Neuronal stem cell (in vitro differentiated cells): ENCODE results near the gene LRFN3.
A peak's percentile ranks its signal among the peaks of the same experiment; 100 is the strongest.
"Not testable (repeated sequence)": the region's sequence is repeated elsewhere in the genome, so short reads cannot be mapped to it uniquely, and the experiment has no call there.

Experiments used
- DNase-seq: peaks from one replicate; pipeline ENCODE4 v3.0.0-alpha.2; 2013; ENCODE audit warnings: low spot score
- H2AFZ ChIP-seq: one replicate; pipeline ENCODE4 v1.6.1; 2013; ENCODE audit warnings: mild to moderate bottlenecking, low read length, inconsistent platforms
- H2AK5ac ChIP-seq: 2 replicates; pipeline ENCODE4 v1.6.1; 2013; ENCODE audit warnings: low read depth, mild to moderate bottlenecking, inconsistent platforms, low read length, moderate library complexity, mixed read lengths
- H2BK120ac ChIP-seq: 2 replicates; pipeline ENCODE4 v1.6.1; 2013; ENCODE audit warnings: low read depth, mild to moderate bottlenecking, inconsistent platforms, low read length, moderate library complexity, mixed read lengths
- H2BK12ac ChIP-seq: one replicate; pipeline ENCODE4 v1.6.1; 2013; ENCODE audit warnings: low read length, inconsistent platforms
- H2BK15ac ChIP-seq: 2 replicates; pipeline ENCODE4 v1.6.1; 2013; ENCODE audit warnings: mild to moderate bottlenecking, low read length, inconsistent platforms, mixed read lengths
- H2BK5ac ChIP-seq: one replicate; pipeline ENCODE4 v1.6.1; 2013; ENCODE audit warnings: inconsistent platforms, mild to moderate bottlenecking, low read length, moderate library complexity
- H3K14ac ChIP-seq: one replicate; pipeline ENCODE4 v1.6.1; 2013; ENCODE audit warnings: low read length, inconsistent platforms
- H3K18ac ChIP-seq: 2 replicates; pipeline ENCODE4 v1.6.1; 2013; ENCODE audit warnings: low read length, inconsistent platforms
- H3K23ac ChIP-seq: 2 replicates; pipeline ENCODE4 v1.6.1; 2013; ENCODE audit warnings: low read depth, mild to moderate bottlenecking, mixed read lengths, low read length, inconsistent platforms; ENCODE audit not compliant: poor library complexity
- H3K27ac ChIP-seq: replicated peaks from 3 replicates; pipeline ENCODE4 v1.5.1; 2013; ENCODE audit warnings: low read length, inconsistent platforms
- H3K27me3 ChIP-seq, 3 experiments: 2 replicates each; pipeline ENCODE4 v1.6.1; 2013; ENCODE audit warnings: low read length in 3 of 3, mild to moderate bottlenecking in 2 of 3, inconsistent platforms in 1 of 3, low read depth in 1 of 3, mixed read lengths in 1 of 3, moderate library complexity in 1 of 3; ENCODE audit not compliant: control insufficient read depth in 3 of 3, insufficient read depth in 3 of 3
- H3K36me3 ChIP-seq, 2 donors: replicated peaks in 1 of 2; 2 replicates each; pipeline ENCODE4 v1.6.1; 2013; ENCODE audit warnings: low read length in 2 of 2; ENCODE audit not compliant: control insufficient read depth in 2 of 2, insufficient read depth in 2 of 2
- H3K4ac ChIP-seq: 2 replicates; pipeline ENCODE4 v1.6.1; 2013; ENCODE audit warnings: inconsistent platforms, mild to moderate bottlenecking, low read length, moderate library complexity
- H3K4me1 ChIP-seq, 2 donors: 1 replicate in 1 of 2; 2 replicates in 1 of 2; pipeline ENCODE4 v1.6.1; 2013; ENCODE audit warnings: low read length in 2 of 2, low read depth in 1 of 2; ENCODE audit not compliant: control insufficient read depth in 2 of 2, insufficient read depth in 1 of 2
- H3K4me2 ChIP-seq: one replicate; pipeline ENCODE4 v1.6.1; 2013; ENCODE audit warnings: mild to moderate bottlenecking, low read length, inconsistent platforms; ENCODE audit not compliant: insufficient read depth, poor library complexity, severe bottlenecking
- H3K4me3 ChIP-seq, 2 donors: 2 replicates each; pipeline ENCODE4 v1.5.1; 2013; ENCODE audit warnings: low read length in 2 of 2, mild to moderate bottlenecking in 2 of 2, inconsistent platforms in 1 of 2, moderate library complexity in 1 of 2
- H3K79me1 ChIP-seq: one replicate; pipeline ENCODE4 v1.6.1; 2013; ENCODE audit warnings: low read depth, mild to moderate bottlenecking, inconsistent platforms, low read length, moderate library complexity
- H3K9ac ChIP-seq: one replicate; pipeline ENCODE4 v1.6.1; 2013; ENCODE audit warnings: mild to moderate bottlenecking, low read depth, low read length, inconsistent platforms; ENCODE audit not compliant: poor library complexity
- H3K9me3 ChIP-seq, 2 donors: replicated peaks in 1 of 2; 2 replicates each; pipeline versions ENCODE3 to v1.6.1; 2013; ENCODE audit warnings: low read length in 2 of 2, mild to moderate bottlenecking in 2 of 2, inconsistent platforms in 1 of 2, low read depth in 1 of 2, mixed read lengths in 1 of 2, moderate library complexity in 1 of 2; ENCODE audit not compliant: control insufficient read depth in 2 of 2, insufficient read depth in 1 of 2
- H4K8ac ChIP-seq: one replicate; pipeline ENCODE4 v1.6.1; 2013; ENCODE audit warnings: low read depth, mild to moderate bottlenecking, inconsistent platforms, low read length, moderate library complexity
- H4K91ac ChIP-seq: one replicate; pipeline ENCODE4 v1.6.1; 2013; ENCODE audit warnings: low read length, low read depth, mild to moderate bottlenecking, inconsistent platforms; ENCODE audit not compliant: poor library complexity
- WGBS, 2 donors: extraction: QIAGEN DNeasy Blood & Tissue Kit; methylation state at CpG; one replicate each; pipeline ENCODE4 v1.1.7; 2013; ENCODE audit warnings: missing lambda C conversion rate in 2 of 2, mixed read lengths in 1 of 2; ENCODE audit not compliant: insufficient read length in 2 of 2, insufficient replicate concordance in 1 of 2; ENCODE audit errors: extremely low coverage in 2 of 2; 5-methylcytosine and 5-hydroxymethylcytosine counted together

LRFN3 gene

DNA sequence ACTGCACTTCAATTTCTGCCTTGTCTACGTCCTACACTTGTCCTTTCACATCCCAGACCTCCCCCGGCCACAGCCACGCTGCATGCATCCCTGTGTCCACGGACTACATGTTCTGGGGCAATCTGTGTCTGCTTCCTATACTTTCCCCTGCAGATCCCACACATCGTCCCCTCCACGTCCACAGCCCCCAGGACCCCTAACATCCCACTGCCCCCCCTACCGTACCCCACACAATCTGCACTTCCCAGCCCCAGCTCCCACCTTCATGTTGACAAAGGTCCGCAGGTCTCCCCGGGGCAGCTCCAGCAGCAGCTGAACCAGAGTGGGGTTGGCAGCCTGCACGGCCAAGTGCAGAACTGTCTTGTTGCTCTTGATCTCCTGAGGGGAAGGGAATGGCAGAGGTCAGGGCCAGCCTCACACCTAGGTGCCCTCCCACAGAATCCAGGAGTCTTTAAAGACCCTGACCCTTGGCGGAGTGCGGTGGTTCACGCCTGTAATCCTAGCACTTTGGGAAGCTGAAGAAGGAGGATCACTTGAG lies 46.0 kb upstream of the LRFN3 start:
- WGBS, 2 donors, result no CpG with 5 or more reads among the region's 13 CpGs
- DNase-seq, result no peak
- H3K36me3 ChIP-seq, result peaks cover 12 to 32% of the 10 kb centered on the region in 2 donors

DNA sequence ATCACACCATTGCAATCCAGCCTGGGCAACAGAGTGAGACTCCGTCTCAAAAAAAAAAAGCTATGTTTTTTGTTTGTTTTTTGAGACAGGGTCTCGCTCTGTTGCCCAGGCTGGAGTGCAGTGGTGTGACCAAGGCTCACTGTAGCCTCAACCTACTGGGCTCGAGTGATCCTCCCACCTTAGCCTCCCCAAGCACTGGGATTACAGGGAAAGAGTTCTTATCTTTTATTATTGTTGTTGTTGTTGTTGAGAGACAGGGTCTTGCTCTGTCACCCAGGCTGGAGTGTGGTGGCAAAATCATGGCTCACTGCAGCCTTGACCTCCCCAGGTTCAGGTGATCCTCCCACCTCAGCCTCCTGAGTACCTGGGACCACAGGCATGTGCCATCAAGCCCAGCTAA lies 44.4 kb upstream of the LRFN3 start:
- H2BK15ac ChIP-seq, H4K8ac ChIP-seq: not testable (repeated sequence)

More for the DNA sequence above, 46.0 kb upstream of the LRFN3 start:
- H3K4ac ChIP-seq, result no peak overlapping the region
- H3K9ac ChIP-seq, result no peak overlapping the region
- H3K79me1 ChIP-seq, result no peaks in the 10 kb centered on the region
- no peak overlapping the region for H2AK5ac ChIP-seq
- no peak overlapping the region for H3K14ac ChIP-seq
- H3K27me3 ChIP-seq, result no peaks in the 10 kb centered on the region
- H3K23ac ChIP-seq, result no peak overlapping the region
- no peak overlapping the region for H2BK15ac ChIP-seq
- no peak overlapping the region for H3K18ac ChIP-seq
- H2BK12ac ChIP-seq, result no peak overlapping the region
- H4K91ac ChIP-seq, result no peak overlapping the region
- no peak overlapping the region for H3K4me3 ChIP-seq
- no peaks in the 10 kb centered on the region for H3K4me1 ChIP-seq
- H2BK5ac ChIP-seq, result no peak overlapping the region
- H3K27ac ChIP-seq, result no peak overlapping the region
- H4K8ac ChIP-seq, result no peak overlapping the region
- H2AFZ ChIP-seq, result no peak overlapping the region
- H3K9me3 ChIP-seq, result no peaks in the 10 kb centered on the region
- no peak overlapping the region for H3K4me2 ChIP-seq
- H2BK120ac ChIP-seq, result no peak overlapping the region

DNA sequence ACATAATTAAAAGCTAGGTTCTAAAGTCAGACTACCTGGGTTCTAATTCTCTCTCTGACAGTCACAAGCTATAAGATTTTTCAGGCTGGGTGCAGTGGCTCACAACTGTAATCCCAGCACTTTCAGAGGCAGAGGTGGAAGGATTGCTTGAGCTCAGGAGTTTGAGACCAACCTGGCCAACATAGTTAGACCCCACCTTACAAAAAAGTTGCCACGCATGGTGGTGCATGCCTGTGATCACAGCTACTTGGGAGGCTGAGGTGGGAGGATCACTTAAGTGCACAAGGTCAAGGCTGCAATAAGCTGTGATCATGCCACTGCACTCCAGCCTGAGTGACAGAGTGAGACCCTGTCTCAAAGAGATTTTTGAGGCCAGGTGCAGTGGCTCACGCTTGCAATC lies 41.8 kb upstream of the LRFN3 start:
- no peak for DNase-seq
- H3K27me3 ChIP-seq, result peaks cover 0 to 2% (median 0%) of the 10 kb centered on the region in 3 experiments

More for the DNA sequence above, 44.4 kb upstream of the LRFN3 start:
- not testable (repeated sequence) for H3K9ac ChIP-seq, H2BK5ac ChIP-seq, H3K79me1 ChIP-seq, H3K4me1 ChIP-seq, H2AFZ ChIP-seq, H4K91ac ChIP-seq, H3K18ac ChIP-seq, H2BK12ac ChIP-seq, H3K23ac ChIP-seq, H3K14ac ChIP-seq, H3K4me3 ChIP-seq, H3K9me3 ChIP-seq, H3K27ac ChIP-seq, H3K4me2 ChIP-seq, H2BK120ac ChIP-seq, H3K27me3 ChIP-seq, DNase-seq, H2AK5ac ChIP-seq, H3K4ac ChIP-seq
- WGBS, 2 donors, result no CpG with 5 or more reads among the region's 3 CpGs
- H3K36me3 ChIP-seq, result peaks cover 21 to 45% of the 10 kb centered on the region in 2 donors

DNA sequence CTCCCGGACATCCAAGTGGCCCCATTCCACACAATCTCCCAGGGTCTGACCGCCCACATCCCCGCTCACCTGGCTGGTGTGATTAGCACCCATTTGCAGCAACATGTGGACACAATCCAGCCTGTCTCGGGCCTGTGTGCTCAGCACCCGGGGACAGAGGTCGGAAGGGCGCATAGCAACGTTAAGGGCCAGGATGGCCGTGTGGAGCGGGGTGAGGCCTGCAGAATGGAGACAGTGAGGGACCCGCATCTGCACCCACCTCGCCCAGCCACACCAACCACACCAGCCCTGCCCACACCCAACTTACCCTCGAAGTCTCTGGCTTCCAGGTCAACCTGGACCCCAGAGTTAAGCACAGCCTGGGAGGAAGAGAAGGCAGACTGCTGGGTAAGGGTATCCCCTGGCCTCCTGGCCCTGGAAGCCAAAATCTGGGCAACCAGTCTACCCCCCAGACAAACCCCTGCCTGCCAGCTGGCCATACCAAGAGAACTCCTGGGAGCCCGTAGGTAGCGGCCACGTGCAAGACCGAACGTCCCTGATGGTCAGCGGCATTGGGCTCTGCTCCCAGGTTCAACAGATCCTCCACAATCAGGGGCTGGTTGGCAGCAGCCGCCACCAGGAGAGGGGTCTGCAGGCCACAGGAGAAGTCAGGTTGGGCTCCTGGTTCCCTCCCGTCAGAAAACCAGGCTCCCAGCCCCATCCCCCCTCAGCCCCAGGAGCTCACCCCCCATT lies 40.1 kb upstream of the LRFN3 start:
- H3K36me3 ChIP-seq, result peaks cover 15 to 33% of the 10 kb centered on the region in 2 donors

More for the DNA sequence above, 41.8 kb upstream of the LRFN3 start:
- H3K4me1 ChIP-seq, result peaks cover 0 to 3% of the 10 kb centered on the region in 2 donors
- no peak overlapping the region for H3K14ac ChIP-seq
- H4K8ac ChIP-seq, result no peak overlapping the region
- no peak overlapping the region for H3K4me2 ChIP-seq
- H4K91ac ChIP-seq, result no peak overlapping the region
- no CpG with 5 or more reads among the region's 2 CpGs for WGBS, 2 donors
- peaks cover 5% of the 10 kb centered on the region for H3K79me1 ChIP-seq
- no peaks in the 10 kb centered on the region for H3K9me3 ChIP-seq
- no peak overlapping the region for H2BK12ac ChIP-seq
- H2BK120ac ChIP-seq, result no peak overlapping the region
- no peak overlapping the region for H3K4ac ChIP-seq
- H2BK15ac ChIP-seq, result no peak overlapping the region
- H2BK5ac ChIP-seq, result no peak overlapping the region
- no peak overlapping the region for H3K23ac ChIP-seq
- peaks cover 22 to 42% of the 10 kb centered on the region in 2 donors for H3K36me3 ChIP-seq
- H3K9ac ChIP-seq, result no peak overlapping the region
- H3K4me3 ChIP-seq, result no peak overlapping the region
- no peak overlapping the region for H3K27ac ChIP-seq
- no peak overlapping the region for H2AFZ ChIP-seq
- H2AK5ac ChIP-seq, result no peak overlapping the region
- H3K18ac ChIP-seq, result no peak overlapping the region

More for the DNA sequence above, 40.1 kb upstream of the LRFN3 start:
- no CpG with 5 or more reads among the region's 21 CpGs for WGBS, 2 donors
- Histone ChIP-seq H2AK5ac (no peak overlapping the region), H3K14ac (no peak overlapping the region), H3K4me1 (peaks cover 3 to 5% of the 10 kb centered on the region in 2 donors), H3K4me2 (no peak overlapping the region), H2BK120ac (no peak overlapping the region), H3K23ac (no peak overlapping the region), H4K8ac (no peak overlapping the region), H3K9ac (no peak overlapping the region), H3K27ac (no peak overlapping the region), H3K27me3 (peaks cover 0 to 2% (median 2%) of the 10 kb centered on the region in 3 experiments), H2BK15ac (no peak overlapping the region), H4K91ac (no peak overlapping the region), H3K4ac (peak overlapping the region; percentile 53), H3K79me1 (peaks cover 9% of the 10 kb centered on the region), H2BK12ac (no peak overlapping the region), H3K9me3 (no peaks in the 10 kb centered on the region), H3K18ac (no peak overlapping the region), H3K4me3 (no peak overlapping the region), H2BK5ac (no peak overlapping the region), H2AFZ (no peak overlapping the region)
- DNase-seq, result no peak
